ENCODE results near the gene SLC25A21.

SLC25A21 gene

GRCh38 chr14:36674659-36675058 is 497.7 kb downstream of the SLC25A21 start:
- TF ChIP-seq CTCF (IDR thresholded peaks at IDR 0.05; ENCODE audit: low read depth, low read length, missing control alignments), result no peak
- no peak for DNase-seq (ENCODE audit: low read depth)
- in situ Hi-C loops (cut with HindIII; ENCODE audit: low sequenced_read_pairs), result no loop called here
- no peak overlapping the region for H3K4me3 ChIP-seq (ENCODE audit: low read depth, low read length)

- no peak for DNase-seq (ENCODE audit: low read depth)
- H3K4me3 ChIP-seq (ENCODE audit: low read depth, low read length), result no peak overlapping the region
- in situ Hi-C loops (cut with HindIII; ENCODE audit: low sequenced_read_pairs), result no loop called here
- no peak for TF ChIP-seq CTCF (IDR thresholded peaks at IDR 0.05; ENCODE audit: low read depth, low read length, missing control alignments)
Measured at GRCh38 chr14:36672095-36672494, 500.3 kb downstream of the SLC25A21 start.

GRCh38 chr14:36671149-36671548 is 501.3 kb downstream of the SLC25A21 start:
- in situ Hi-C loops (cut with HindIII; ENCODE audit: low sequenced_read_pairs), result no loop called here
- no peak for DNase-seq (ENCODE audit: low read depth)
- H3K4me3 ChIP-seq (ENCODE audit: low read depth, low read length), result no peak overlapping the region
- no peak for TF ChIP-seq CTCF (IDR thresholded peaks at IDR 0.05; ENCODE audit: low read depth, low read length, missing control alignments)

GRCh38 chr14:36667679-36668078 is 504.7 kb downstream of the SLC25A21 start:
- TF ChIP-seq CTCF (IDR thresholded peaks at IDR 0.05; ENCODE audit: low read depth, low read length, missing control alignments), result no peak
- H3K4me3 ChIP-seq (ENCODE audit: low read depth, low read length), result no peak overlapping the region
- in situ Hi-C loops (cut with HindIII; ENCODE audit: low sequenced_read_pairs), result no loop called here
- no peak for DNase-seq (ENCODE audit: low read depth)

- no peak for DNase-seq (ENCODE audit: low read depth)
- in situ Hi-C loops (cut with HindIII; ENCODE audit: low sequenced_read_pairs), result no loop called here
- H3K4me3 ChIP-seq (ENCODE audit: low read depth, low read length), result no peak overlapping the region
- no peak for TF ChIP-seq CTCF (IDR thresholded peaks at IDR 0.05; ENCODE audit: low read depth, low read length, missing control alignments)
Measured at GRCh38 chr14:36666416-36667206, 505.8 kb downstream of the SLC25A21 start.

GRCh38 chr14:36665887-36666415 is 506.5 kb downstream of the SLC25A21 start:
- in situ Hi-C loops (cut with HindIII; ENCODE audit: low sequenced_read_pairs), result no loop called here
- TF ChIP-seq CTCF (IDR thresholded peaks at IDR 0.05; ENCODE audit: low read depth, low read length, missing control alignments), result no peak
- no peak for DNase-seq (ENCODE audit: low read depth)
- H3K4me3 ChIP-seq (ENCODE audit: low read depth, low read length), result no peak overlapping the region

Data from astrocyte of the cerebellum (primary cell).